ENCODE data around the gene ARID2.

- TF ChIP-seq FOSL1 (CRISPR knock-in tag; IDR thresholded peaks at IDR 0.05; ENCODE audit: borderline replicate concordance) (no peak), ATF2 (CRISPR knock-in tag; IDR thresholded peaks at IDR 0.05) (no peak), RAD21 (CRISPR knock-in tag; IDR thresholded peaks at IDR 0.05) (no peak), POLR2A (IDR thresholded peaks at IDR 0.05; ENCODE audit: insufficient read depth in 1 of 2, low read depth in 2 of 2, low read length in 2 of 2) (no peak), HDAC6 (IDR thresholded peaks at IDR 0.05; ENCODE audit: low read depth, low read length) (no peak), JUNB (CRISPR knock-in tag; IDR thresholded peaks at IDR 0.05; ENCODE audit: borderline replicate concordance) (no peak), ZSCAN5A (CRISPR knock-in tag; IDR thresholded peaks at IDR 0.05; ENCODE audit: borderline replicate concordance) (no peak), JUND (CRISPR knock-in tag; IDR thresholded peaks at IDR 0.05) (no peak), MXI1 (IDR thresholded peaks at IDR 0.05; ENCODE audit: borderline replicate concordance, low read depth, low read length) (no peak), REST (IDR thresholded peaks at IDR 0.05; ENCODE audit: borderline replicate concordance in 1 of 2, low read depth in 1 of 2, low read length in 2 of 2) (no peak), ZNF24 (IDR thresholded peaks at IDR 0.05) (no peak), ETV5 (CRISPR knock-in tag; IDR thresholded peaks at IDR 0.05; ENCODE audit: borderline replicate concordance) (no peak), EED (CRISPR knock-in tag; IDR thresholded peaks at IDR 0.05) (no peak)
These were observed 216.9 kb downstream of the ARID2 start for GRCh38 chr12:45946435-45946834.

All from HepG2 (cell line).